Large intestine (tissue), 3 donors: ENCODE data around the gene LRCOL1. TPM values are rescaled to one million over a fixed set of nuclear protein-coding genes. Genes with fewer than 3 reads are reported as not detected.

Source experiments
- DNase-seq, 2 donors: peaks; one replicate each; pipeline versions ENCODE4 v3.0.0 to v3.0.0-alpha.2; 2013
- H3K27ac ChIP-seq: one replicate; pipeline ENCODE4 v1.5.1; 2013; ENCODE audit warnings: low read length
- H3K27me3 ChIP-seq: 2 replicates; pipeline ENCODE4 v1.6.1; 2013; ENCODE audit warnings: low read length; ENCODE audit not compliant: control insufficient read depth, insufficient read depth
- H3K36me3 ChIP-seq: 2 replicates; pipeline ENCODE4 v1.6.1; 2013; ENCODE audit warnings: low read length; ENCODE audit not compliant: control insufficient read depth, insufficient read depth
- H3K4me1 ChIP-seq: one replicate; pipeline ENCODE4 v1.6.1; 2013; ENCODE audit warnings: low read length; ENCODE audit not compliant: control insufficient read depth, insufficient read depth
- H3K4me3 ChIP-seq: one replicate; pipeline ENCODE4 v1.5.1; 2013; ENCODE audit warnings: low read length
- H3K9me3 ChIP-seq: one replicate; pipeline ENCODE4 v1.6.1; 2013; ENCODE audit warnings: mild to moderate bottlenecking, low read depth, low read length, moderate library complexity; ENCODE audit not compliant: control insufficient read depth
- WGBS: methylation state at CpG from one replicate; pipeline ENCODE4 v1.1.5; 2013; ENCODE audit warnings: low lambda C conversion rate; ENCODE audit not compliant: insufficient coverage; 5-methylcytosine and 5-hydroxymethylcytosine counted together
- polyA plus RNA-seq: library from polyadenylated mRNA; unstranded; fragments of 120-200 nt; gene quantifications from one replicate; pipeline ENCODE4 v1.2.1, GENCODE V29; 2013

The LRCOL1 gene
- polyA plus RNA-seq, 1 donor, result 0.40 TPM

DNA sequence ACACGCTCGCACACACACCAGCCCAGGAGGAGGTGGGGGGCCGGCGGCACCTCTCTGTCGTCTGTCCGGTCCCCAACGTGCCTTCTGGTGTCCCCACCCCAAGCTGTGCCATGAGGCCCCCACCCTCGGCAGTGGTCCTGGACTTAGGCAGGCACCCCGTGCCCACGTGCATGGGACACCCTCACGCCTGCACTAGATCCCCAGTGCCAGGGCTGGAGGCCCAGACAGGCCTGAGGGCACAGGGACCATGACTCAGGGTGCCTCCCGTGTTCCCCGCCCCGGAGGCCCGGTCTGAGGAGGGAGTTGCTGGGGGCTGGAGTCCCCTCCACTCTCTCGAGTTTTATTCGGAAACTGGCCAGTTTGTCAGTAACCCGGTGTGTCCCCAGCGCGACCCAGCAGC lies 38.8 kb downstream of the LRCOL1 start:
- H3K4me1 ChIP-seq, result no peaks in the 10 kb centered on the region
- no peaks in the 10 kb centered on the region for H3K9me3 ChIP-seq
- DNase-seq, result no peak
- H3K36me3 ChIP-seq, result peaks cover 55% of the 10 kb centered on the region
- WGBS, result no CpG with 5 or more reads among the region's 20 CpGs
- no peak overlapping the region for H3K27ac ChIP-seq
- H3K27me3 ChIP-seq, result no peaks in the 10 kb centered on the region
- H3K4me3 ChIP-seq, result no peak overlapping the region

DNA sequence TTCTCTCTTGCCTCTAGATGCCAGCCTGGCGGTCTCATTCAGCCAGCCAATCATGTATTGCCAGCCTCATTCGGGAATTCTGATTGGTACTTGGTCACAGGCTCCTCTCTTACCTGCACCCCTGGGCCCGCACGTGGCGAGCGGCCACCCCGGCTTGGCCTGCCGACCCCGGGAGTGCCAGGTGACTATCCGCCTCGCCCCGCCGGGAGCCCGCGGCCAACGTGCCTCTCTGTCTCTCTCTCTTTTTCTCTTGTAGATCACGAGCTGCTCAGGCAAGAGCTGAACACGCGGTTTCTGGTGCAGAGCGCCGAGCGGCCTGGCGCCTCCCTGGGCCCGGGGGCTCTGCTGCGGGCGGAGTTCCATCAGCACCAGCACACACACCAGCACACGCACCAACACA lies 39.3 kb downstream of the LRCOL1 start:
- Histone ChIP-seq H3K36me3 (peaks cover 56% of the 10 kb centered on the region), H3K4me3 (no peak overlapping the region), H3K27me3 (no peaks in the 10 kb centered on the region), H3K9me3 (no peaks in the 10 kb centered on the region), H3K27ac (no peak overlapping the region), H3K4me1 (no peaks in the 10 kb centered on the region)
- WGBS, result no CpG with 5 or more reads among the region's 27 CpGs
- no peak for DNase-seq

DNA sequence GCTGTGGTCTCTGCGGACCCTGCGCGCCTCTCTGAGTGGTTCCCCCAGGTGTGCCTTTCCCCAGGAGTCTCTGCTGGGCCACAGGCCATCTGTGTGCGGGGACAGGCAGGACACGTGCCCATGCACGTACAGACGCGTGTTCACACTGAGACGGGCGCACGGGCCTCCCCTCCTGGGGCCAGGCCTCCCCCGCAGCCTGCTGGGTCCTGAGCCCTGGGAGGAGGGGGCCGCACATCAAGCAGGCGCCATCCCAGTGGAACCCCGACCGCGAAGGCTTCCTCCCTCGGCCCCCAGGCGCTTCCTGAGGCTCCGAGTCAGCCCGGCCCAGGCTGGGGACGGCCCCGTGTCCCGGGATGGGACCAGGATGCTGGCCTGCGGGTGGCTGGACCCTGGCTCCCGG lies 39.7 kb downstream of the LRCOL1 start:
- H3K4me1 ChIP-seq, result no peaks in the 10 kb centered on the region
- no peak overlapping the region for H3K27ac ChIP-seq
- DNase-seq, result no peak
- no peak overlapping the region for H3K4me3 ChIP-seq
- no peaks in the 10 kb centered on the region for H3K27me3 ChIP-seq
- no CpG with 5 or more reads among the region's 26 CpGs for whole genome bisulfite sequencing
- peaks cover 55% of the 10 kb centered on the region for H3K36me3 ChIP-seq
- no peaks in the 10 kb centered on the region for H3K9me3 ChIP-seq

DNA sequence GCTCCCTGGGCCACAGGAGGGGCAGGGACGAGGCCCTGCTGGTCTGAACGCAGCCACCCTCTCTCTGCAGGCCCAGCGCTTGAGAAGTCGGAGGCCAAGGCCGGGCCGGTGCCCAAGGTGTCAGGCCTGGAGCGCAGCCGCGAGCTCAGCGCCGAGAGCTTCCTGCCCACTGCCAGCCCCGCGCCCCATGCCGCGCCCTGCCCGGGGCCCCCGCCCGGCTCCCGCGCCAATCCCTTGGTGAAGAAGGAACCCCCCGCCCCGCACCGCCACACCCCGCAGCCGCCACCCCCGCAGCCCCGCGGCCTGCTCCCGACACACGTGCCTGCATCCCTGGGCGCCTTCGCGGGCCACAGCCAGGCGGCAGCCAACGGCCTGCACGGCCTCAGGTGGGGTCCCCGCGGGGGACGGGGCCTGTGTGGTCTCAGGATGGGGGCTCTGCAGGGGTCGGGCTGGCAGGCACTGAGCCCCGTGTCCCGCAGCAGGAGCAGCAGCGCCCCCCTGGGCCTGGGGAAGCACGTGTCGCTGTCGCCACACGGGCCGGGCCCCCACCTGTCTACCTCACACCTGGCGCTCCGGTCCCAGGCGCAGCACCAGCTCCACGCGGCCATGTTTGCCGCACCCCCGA lies 40.4 kb downstream of the LRCOL1 start:
- peaks cover 59% of the 10 kb centered on the region for H3K36me3 ChIP-seq
- H3K9me3 ChIP-seq, result no peaks in the 10 kb centered on the region
- H3K27me3 ChIP-seq, result no peaks in the 10 kb centered on the region
- WGBS, result no CpG with 5 or more reads among the region's 55 CpGs
- H3K4me3 ChIP-seq, result no peak overlapping the region
- no peak overlapping the region for H3K27ac ChIP-seq
- no peaks in the 10 kb centered on the region for H3K4me1 ChIP-seq
- no peak for DNase-seq

DNA sequence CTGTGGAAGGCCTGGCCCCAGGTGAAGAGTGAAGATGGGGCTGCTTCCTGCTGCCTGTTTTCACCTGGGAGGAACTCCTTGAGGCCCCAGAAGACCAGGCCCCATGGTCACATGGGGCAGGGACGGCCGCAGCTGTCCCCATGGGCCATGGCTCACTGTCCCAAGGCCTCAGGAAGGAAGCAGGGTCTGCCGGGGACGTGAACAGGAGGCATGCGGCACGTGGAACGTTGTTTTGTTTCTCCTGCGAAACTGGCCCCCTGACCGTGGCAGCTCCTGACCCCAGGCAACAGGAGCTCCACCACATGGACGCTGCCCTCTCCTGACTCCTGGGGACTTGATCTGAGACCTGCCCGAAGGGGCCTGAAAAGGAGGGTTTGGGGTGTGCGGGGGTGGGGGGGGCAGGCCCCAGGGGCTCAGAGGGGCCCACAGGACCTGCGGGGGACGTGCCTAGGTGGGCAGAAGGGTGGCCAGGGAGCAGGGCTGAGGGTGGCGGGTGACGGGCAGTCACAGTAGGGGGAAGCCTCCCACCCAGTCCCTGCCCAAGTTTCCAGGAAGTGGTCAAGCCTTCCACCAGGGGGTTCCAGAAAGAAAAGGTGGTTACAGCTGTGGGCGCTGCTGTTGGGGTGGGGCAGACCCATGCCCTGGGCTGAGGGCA lies 41.4 kb downstream of the LRCOL1 start:
- H3K27me3 ChIP-seq, result no peaks in the 10 kb centered on the region
- H3K4me3 ChIP-seq, result no peak overlapping the region
- no peaks in the 10 kb centered on the region for H3K4me1 ChIP-seq
- DNase-seq, result no peak
- peaks cover 50% of the 10 kb centered on the region for H3K36me3 ChIP-seq
- no peak overlapping the region for H3K27ac ChIP-seq
- WGBS, result no CpG with 5 or more reads among the region's 17 CpGs
- H3K9me3 ChIP-seq, result no peaks in the 10 kb centered on the region

DNA sequence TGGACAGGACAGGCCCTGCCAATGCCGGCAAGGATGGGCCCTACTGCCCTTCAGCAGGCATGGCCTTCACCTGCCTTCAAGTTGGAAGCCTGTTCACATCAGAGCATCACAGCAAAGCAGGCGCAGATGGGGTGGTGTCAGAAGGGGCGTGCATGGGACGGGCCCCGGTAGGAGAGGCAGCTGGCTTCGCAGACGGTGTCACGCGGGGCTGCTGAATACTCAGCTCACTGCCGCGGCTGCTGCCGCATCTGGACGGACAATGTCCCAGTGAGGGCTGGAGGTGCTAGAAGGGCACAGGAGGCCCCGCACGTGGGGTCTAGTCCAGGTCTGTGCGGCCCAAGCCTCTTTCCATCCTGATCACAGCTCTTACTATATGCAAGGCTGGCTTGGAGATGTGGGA lies 42.1 kb downstream of the LRCOL1 start:
- no peak overlapping the region for H3K27ac ChIP-seq
- H3K4me1 ChIP-seq, result no peaks in the 10 kb centered on the region
- no peak overlapping the region for H3K4me3 ChIP-seq
- H3K27me3 ChIP-seq, result no peaks in the 10 kb centered on the region
- no peaks in the 10 kb centered on the region for H3K9me3 ChIP-seq
- WGBS, result no CpG with 5 or more reads among the region's 16 CpGs
- no peak for DNase-seq
- peaks cover 43% of the 10 kb centered on the region for H3K36me3 ChIP-seq

DNA sequence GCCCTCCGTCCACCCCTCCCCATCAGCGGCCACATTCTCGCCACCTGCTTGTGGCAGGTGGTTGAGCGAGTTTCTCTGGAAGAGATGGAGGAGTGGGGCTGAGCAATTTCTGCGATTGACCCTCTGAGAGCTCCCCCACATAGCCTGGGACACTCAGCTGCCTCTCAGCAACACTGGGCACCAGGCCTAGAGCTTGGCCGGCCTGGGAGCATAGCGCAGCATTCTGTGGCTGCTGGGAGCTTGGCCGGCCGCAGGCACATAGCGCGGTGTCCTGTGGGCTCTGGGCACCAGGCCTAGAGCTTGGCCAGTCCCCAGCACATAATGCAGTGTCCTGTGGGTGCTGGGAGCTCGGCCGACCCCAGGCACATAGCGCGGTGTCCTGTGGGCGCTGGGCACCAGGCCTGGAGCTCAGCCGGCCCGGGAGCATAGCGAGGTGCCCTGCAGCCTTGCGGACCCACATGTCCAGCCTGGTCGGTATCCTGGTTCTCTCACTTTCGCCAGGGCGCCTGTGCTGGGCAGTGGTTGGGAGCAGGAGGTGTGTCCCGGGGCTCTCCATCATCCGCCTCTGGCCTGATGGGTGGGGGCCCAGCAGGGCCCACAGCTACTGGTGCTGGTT lies 43.8 kb downstream of the LRCOL1 start:
- H3K27ac ChIP-seq, result no peak overlapping the region

DNA sequence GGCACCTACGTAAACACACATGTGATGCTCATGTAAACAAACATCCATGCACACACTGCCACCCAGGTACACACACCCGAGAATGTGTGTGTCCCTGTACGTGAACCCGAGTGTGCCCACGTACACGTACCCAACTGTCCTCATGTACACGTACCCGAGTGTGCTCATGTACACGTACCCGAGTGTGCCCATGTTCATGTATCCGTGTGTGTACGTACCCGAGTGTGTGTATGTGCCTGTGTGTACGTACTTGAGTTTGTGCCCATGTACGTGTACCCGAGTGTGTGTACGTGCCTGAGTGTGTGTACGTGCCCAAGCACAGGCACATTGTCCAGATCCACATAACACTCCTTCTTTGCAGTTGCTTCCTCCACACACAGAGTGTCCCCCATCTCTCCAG lies 45.0 kb downstream of the LRCOL1 start:
- peaks cover 25% of the 10 kb centered on the region for H3K36me3 ChIP-seq
- H3K4me3 ChIP-seq, result no peak overlapping the region
- H3K27me3 ChIP-seq, result no peaks in the 10 kb centered on the region
- peaks cover 9% of the 10 kb centered on the region for H3K4me1 ChIP-seq
- H3K9me3 ChIP-seq, result no peaks in the 10 kb centered on the region
- H3K27ac ChIP-seq, result no peak overlapping the region
- DNase-seq, result no peak
- WGBS, result no CpG with 5 or more reads among the region's 18 CpGs

More for the DNA sequence above, 43.8 kb downstream of the LRCOL1 start:
- Histone ChIP-seq H3K4me3 (no peak overlapping the region), H3K27me3 (no peaks in the 10 kb centered on the region), H3K36me3 (peaks cover 27% of the 10 kb centered on the region), H3K4me1 (peaks cover under 1% of the 10 kb centered on the region), H3K9me3 (no peaks in the 10 kb centered on the region)
- DNase-seq, result no peak
- WGBS, result no CpG with 5 or more reads among the region's 25 CpGs

DNA sequence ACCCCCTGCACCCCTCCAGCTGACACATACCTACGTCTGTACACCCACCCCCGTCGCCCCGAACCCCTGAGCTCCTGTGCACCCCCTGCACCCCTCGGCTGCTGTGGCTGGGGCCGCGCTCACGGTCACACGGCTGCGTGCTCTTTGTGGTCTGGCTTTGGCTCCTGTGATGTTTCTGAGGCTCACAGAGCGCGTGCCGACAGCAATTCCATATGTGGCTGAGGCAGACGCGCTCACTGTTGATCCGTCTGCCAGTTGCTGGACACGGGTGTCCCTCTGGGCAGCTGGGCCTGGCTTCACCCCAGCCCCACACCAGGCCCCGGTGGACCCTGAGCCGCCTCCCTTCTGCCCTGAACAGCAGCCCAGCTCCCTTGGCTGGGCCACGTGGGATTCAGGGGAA lies 46.5 kb downstream of the LRCOL1 start:
- Histone ChIP-seq H3K27me3 (no peaks in the 10 kb centered on the region), H3K36me3 (peaks cover 21% of the 10 kb centered on the region), H3K4me3 (no peak overlapping the region), H3K27ac (no peak overlapping the region), H3K4me1 (peaks cover 9% of the 10 kb centered on the region), H3K9me3 (no peaks in the 10 kb centered on the region)
- no peak for DNase-seq
- no CpG with 5 or more reads among the region's 20 CpGs for WGBS

DNA sequence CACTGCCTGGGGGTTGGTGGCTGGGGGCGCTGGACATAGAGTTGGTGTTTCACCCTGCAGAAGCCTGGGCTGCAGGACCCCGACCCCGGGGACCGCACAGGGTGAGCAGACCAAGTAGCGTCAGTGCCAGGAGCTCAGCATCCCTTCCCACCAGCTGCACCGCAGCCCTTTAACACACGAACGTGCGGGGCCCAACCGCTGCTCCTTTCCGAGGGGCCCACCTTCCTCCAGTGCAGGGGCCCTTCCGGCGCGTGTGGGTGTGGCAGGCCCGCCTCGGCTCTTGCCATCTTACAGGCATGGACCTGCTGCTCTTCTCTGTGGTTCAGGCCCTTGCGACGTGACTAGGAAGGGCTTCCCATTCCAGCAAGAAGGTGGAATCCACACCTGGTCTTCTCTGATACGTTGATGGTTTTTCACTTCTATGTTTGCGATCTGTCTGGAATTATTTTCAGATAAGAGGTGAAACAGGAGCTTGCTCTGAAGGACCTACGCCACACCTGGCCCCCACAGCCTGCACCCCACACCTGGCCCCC lies 47.8 kb downstream of the LRCOL1 start:
- Histone ChIP-seq H3K27me3 (no peaks in the 10 kb centered on the region), H3K27ac (no peak overlapping the region), H3K4me3 (no peak overlapping the region), H3K4me1 (peaks cover 9% of the 10 kb centered on the region), H3K36me3 (peaks cover 18% of the 10 kb centered on the region), H3K9me3 (no peaks in the 10 kb centered on the region)
- WGBS, result no CpG with 5 or more reads among the region's 21 CpGs
- DNase-seq, result no peak
